Dermis blood vessel endothelial cell (primary cell): ENCODE measurements around the gene FREM1. TPM values are rescaled to one million over a fixed set of nuclear protein-coding genes. Genes with fewer than 3 reads are reported as not detected.

Source experiments
- DNase-seq: peaks from one replicate; pipeline ENCODE4 v3.0.0; 2010
- total RNA-seq: library from RNA; depleted of rRNA; stranded (reverse); fragments of >200 nt; gene quantifications from 2 replicates; pipeline ENCODE4 v1.2.3, GENCODE V29; 2014

FREM1 gene
- total RNA-seq, 1 donor from 2014 or later, result not detected

DNA sequence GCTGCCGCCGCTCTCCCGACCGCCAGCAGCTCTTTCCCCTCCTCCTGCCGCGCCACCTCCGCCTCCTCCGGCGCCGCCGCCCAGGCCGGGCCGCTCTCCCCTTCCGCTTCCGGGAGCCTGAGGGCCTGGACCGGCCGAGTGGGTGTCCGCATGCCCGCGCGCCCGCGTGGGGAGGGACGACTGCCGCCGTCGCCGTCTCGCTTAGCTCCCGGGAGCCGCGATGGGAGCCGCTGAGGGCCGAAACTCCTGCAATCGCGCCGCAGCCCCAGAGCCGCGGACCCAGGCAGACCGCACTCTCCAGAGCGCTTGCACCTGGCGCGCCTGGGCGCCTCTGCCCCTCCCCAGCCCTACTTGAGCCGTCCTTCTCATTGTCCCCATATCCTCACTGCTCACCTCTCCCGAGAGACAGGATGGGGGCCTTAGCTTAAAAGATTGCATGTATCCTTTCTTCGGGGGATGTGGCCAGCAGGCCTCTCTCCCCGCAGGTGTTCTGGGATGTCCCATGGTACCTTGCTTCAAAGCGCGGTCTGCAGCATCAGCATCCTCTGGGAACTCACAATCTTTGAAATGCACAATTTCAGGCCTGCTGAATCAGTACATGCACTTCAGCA lies 216.9 kb downstream of the FREM1 start, which contains the start of gene ZDHHC21:
Gene ZDHHC21 (minus strand): TSS at position 182 of the 611 bp plus-strand sequence. CDS start 19,092 bp downstream, outside the sequence.
- DNase-seq, result peak; percentile 63

DNA sequence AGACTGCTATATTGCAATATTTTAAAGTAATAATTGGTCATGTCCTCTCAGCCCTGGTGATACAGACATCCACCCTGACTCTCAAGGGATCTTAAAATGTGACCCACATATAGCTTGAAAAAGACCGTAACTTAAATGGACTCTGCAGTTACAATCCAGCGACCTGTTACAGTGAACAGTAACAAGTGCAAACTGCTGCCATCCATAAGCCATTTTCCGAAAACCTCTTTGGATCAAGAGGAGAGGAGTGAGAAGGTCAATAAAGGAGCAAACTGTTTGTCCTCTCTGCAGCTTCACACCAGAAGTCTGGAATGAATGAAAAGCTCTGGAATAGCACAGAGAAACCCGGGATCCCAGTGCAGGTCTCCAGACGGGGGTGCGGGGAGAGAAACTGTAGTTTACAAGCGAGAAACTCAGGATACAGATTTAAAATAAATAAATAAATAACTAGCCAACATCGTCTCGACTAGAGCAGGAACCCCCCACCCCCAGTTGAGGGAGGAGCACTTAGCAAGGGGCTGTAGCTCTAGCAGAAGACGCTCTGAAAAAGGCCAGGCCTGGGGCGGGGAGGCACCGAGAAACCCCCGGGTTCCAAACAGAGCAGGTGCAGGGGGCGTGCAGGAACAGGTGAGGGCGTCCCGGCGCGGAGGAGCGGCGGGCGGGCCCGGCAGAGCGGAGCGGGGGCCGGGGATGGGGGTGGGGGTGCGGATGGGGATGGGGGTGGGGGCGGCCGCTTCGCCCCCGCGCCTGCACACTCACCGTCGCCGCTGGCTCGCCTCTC lies 217.6 kb downstream of the FREM1 start:
- DNase-seq, result peak; percentile 35

DNA sequence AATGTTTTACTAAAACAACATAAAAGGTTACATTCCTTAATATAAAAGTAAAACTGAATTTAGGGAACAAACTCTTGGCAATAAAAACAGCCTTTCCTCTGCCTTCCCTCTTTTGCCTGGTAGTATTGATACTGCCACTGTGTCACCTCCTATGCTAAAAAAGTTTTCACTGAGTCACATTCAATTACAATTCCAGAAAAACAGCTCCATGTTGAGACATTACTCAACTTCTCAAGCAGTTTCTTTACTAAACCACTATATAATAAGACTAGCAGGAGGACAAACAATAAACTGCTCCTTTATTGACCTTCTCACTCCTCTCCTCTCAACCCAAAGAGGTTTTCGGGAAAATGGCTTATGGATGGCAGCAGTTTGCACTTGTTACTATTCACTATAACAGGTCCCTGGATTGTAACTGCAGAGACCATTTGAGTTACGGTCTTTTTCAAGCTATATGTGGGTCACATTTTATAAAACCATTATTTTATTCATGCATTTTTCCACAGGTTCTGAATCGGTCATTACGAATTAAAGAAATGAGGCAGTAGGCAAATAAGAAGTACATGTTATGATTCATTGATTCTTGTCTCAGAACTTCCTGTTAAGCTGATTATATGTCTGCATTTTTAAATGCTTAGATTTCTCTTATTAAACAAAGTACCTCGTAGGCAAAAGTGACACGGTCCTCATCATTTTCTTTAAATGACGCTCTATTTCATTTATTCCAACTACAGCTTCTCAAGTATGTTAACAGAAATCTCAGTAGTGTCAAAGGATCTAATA lies 219.1 kb downstream of the FREM1 start:
- peak; percentile 19 for DNase-seq

DNA sequence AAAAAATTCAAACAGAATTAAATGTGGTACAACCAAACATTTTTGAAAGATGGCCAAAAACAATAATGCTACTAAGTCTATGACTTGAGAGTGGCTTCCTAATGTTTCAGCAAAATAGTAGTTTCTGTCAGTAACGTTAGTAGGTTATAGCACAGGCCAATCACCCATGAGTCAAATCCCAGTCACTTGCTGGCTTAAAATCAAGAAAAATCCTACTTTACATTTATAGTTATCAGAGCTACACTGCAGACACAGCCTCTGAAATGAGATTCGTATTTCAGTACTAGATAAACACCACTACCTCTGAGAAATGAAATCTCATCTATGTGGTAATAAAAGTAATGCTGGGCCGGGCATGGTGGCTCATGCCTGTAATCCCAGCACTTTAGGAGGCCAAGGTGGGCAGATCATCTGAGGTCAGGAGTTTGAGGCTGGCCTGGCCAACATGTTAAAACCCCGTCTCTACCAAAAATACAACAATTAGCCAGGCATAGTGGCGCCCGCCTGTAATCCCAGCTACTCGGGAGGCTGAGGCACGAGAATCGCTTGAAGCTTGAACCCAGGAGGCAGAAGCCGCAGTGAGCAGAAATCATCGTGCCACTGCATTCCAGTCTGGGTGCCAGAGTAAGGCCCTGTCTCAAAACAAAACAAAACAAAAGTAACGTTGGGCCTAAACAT lies 223.0 kb downstream of the FREM1 start:
- DNase-seq, result peak; percentile 50

DNA sequence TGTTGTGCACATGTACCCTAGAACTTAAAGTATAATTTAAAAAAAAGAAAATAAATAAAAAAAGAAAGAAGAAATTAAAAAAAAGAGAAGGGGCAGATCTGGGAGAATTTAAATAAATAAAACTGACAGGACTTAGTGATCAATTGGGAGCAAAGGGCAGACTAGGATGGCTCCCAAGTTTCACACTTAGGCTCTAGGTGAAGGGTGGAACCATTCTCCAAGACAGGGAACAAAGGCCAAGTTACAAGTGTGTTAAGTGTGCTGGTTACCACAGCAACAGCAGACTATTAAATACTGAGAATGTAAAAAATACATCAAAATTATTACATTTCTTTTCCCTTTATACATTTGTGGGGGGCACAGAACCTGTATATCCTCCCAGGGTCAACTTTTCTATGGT lies 224.1 kb downstream of the FREM1 start:
- DNase-seq, result no peak

Other genes starting within 250 kb of the FREM1 start
- gene ZDHHC21, start 217.0 kb downstream of the FREM1 start, total RNA-seq, result 16.7 and 17.2 TPM in 2 replicates
- gene CER1, start 187.7 kb downstream of the FREM1 start, total RNA-seq, result not detected in 2 replicates